Activated naive CD8-positive, alpha-beta T cell treated with anti-CD3 and anti-CD28 coated beads for 36 hours (primary cell): ENCODE results near the gene TRAK1. TPM values are rescaled to one million over a fixed set of nuclear protein-coding genes. Genes with fewer than 3 reads are reported as not detected.
A peak's percentile ranks its signal among the peaks of the same experiment; 100 is the strongest.

Experiments
- DNase-seq: peaks from one replicate; pipeline ENCODE4 v3.0.0; 2021
- H3K27ac Mint-ChIP-seq: one replicate; pipeline ENCODE4 v1.8.0; 2022; ENCODE audit warnings: mild to moderate bottlenecking, moderate library complexity, mixed read lengths
- H3K27me3 Mint-ChIP-seq: one replicate; pipeline ENCODE4 v1.8.0; 2022; ENCODE audit warnings: mild to moderate bottlenecking, mixed read lengths
- H3K36me3 Mint-ChIP-seq: one replicate; pipeline ENCODE4 v1.8.0; 2021; ENCODE audit warnings: mild to moderate bottlenecking, mixed read lengths
- H3K4me1 Mint-ChIP-seq: one replicate; pipeline ENCODE4 v1.8.0; 2021; ENCODE audit warnings: mixed read lengths
- H3K4me3 Mint-ChIP-seq: one replicate; pipeline ENCODE4 v1.8.0; 2022; ENCODE audit warnings: mild to moderate bottlenecking, moderate library complexity, mixed read lengths
- H3K9me3 Mint-ChIP-seq: one replicate; pipeline ENCODE4 v1.8.0; 2022; ENCODE audit warnings: mixed read lengths
- total RNA-seq, 2 experiments: library from RNA; stranded (reverse); gene quantifications; one replicate each; pipeline ENCODE4 v1.2.3, GENCODE V29; 2021

Gene TRAK1
- total RNA-seq, 2 experiments from 2014 or later: 22.3 to 22.8 TPM

DNA sequence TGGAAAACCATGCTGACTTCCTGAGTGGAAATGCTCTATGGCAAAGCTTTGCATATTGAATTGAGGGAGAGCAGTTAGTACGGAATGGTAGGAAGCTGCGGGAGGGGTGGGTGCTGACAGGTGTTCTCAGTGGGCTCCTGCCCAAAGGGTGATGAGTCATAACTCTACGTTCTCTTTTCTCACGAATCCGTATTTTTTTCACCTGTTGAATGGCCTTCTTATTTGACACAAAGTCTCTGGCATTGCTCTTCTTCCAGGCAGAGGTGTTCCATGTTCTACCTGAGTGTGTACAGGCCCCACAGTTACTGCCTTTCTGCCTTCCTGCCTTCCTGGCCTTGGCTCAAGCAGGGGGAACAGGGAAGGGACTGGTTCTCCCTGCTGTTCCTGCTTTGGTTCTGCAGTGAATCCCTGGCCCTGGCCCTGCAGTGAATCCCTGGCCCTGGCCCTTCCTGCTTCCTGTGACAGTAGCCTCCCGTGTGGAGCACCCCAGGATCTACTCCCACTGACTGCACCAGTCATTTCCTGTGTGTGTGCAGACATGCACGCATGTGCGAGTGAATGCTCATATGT, 31.9 kb downstream of the TRAK1 start:
- Mint-ChIP-seq H3K9me3 (no peaks in the 10 kb centered on the region), H3K27ac (peak overlapping the region; percentile 60), H3K36me3 (peaks cover 14% of the 10 kb centered on the region), H3K4me1 (peaks cover 14% of the 10 kb centered on the region), H3K27me3 (no peaks in the 10 kb centered on the region), H3K4me3 (no peak overlapping the region)
- DNase-seq: no peak

GRCh38 chr3:42123824-42124658, 32.9 kb downstream of the TRAK1 start:
- DNase-seq: no peak
- no peaks in the 10 kb centered on the region for H3K9me3 Mint-ChIP-seq
- peaks cover 14% of the 10 kb centered on the region for H3K36me3 Mint-ChIP-seq
- no peaks in the 10 kb centered on the region for H3K27me3 Mint-ChIP-seq
- no peak overlapping the region for H3K4me3 Mint-ChIP-seq
- peaks cover 14% of the 10 kb centered on the region for H3K4me1 Mint-ChIP-seq
- H3K27ac Mint-ChIP-seq: no peak overlapping the region

- peaks cover 14% of the 10 kb centered on the region for H3K36me3 Mint-ChIP-seq
- no peaks in the 10 kb centered on the region for H3K27me3 Mint-ChIP-seq
- no peaks in the 10 kb centered on the region for H3K9me3 Mint-ChIP-seq
- H3K4me1 Mint-ChIP-seq: peaks cover 10% of the 10 kb centered on the region
- H3K4me3 Mint-ChIP-seq: no peak overlapping the region
- no peak overlapping the region for H3K27ac Mint-ChIP-seq
- no peak for DNase-seq
Measured at GRCh38 chr3:42127226-42127625, 36.1 kb downstream of the TRAK1 start.

GRCh38 chr3:42128526-42128925, 37.4 kb downstream of the TRAK1 start:
- Mint-ChIP-seq H3K27ac (no peak overlapping the region), H3K27me3 (no peaks in the 10 kb centered on the region), H3K9me3 (no peaks in the 10 kb centered on the region), H3K4me3 (no peak overlapping the region), H3K4me1 (peaks cover under 1% of the 10 kb centered on the region), H3K36me3 (peaks cover 14% of the 10 kb centered on the region)
- DNase-seq: no peak

DNA sequence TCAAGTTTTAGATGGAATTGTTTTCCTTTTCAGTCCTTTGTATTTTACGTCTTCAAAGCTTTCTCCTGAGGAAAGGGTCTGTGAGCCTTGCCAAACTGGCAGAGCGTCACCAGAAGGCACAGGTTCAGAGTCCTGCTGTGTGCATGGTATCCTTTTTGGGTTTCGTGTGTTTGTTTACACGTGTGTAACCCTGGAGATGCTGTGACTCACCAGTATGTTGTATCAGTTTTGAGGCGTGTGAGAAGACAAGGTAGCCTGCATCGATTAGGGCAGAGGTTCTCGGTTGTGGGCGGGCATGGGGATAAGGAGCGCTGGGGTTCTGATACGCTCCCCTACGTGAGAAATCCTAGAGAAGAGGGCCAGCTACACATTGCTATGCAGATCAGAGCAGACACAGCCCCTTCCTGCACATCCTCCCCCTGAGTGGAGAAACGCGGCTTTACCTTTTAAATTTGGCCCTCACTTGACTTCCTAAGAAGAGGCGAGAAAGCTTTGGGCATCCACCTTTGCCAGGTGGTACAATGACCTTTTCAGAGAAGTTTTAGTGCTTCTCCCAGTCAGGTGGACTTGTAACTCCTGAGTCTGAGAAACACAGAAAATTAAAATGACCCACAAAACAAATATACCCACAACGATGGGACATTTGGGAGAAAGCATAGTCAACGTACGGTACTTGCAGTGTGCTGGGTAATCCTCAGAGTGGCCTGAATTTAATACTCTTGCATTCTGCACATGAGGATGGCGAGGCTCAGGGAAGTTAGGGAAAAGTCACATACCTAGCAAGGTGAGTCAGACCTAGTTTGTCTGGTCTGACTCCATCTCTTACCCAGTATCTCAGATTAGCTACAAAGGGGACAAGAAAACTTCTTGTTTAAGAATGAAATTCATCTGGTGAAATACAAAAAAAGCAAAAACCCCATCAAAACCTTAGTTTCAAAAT, 38.1 kb downstream of the TRAK1 start:
- Mint-ChIP-seq H3K27me3 (no peaks in the 10 kb centered on the region), H3K9me3 (no peaks in the 10 kb centered on the region), H3K4me1 (no peaks in the 10 kb centered on the region), H3K4me3 (no peak overlapping the region), H3K27ac (no peak overlapping the region), H3K36me3 (peaks cover 14% of the 10 kb centered on the region)
- DNase-seq: no peak

DNA sequence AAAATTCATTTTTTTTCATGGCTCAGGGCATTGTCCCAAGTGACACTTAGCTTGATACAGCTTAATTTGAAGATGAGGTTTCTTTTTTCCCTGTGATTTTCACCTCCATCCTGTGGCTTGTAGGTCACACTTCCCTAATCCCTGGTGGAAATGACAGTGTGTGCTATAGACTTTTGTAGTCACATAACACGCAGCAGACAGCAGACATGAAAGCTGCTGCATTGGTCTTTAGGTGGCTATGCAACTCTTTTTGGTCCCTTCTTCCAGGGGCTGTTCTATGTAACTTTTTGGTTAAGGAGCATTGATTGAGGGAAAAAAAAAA, 38.8 kb downstream of the TRAK1 start:
- Mint-ChIP-seq H3K36me3 (peaks cover 9% of the 10 kb centered on the region), H3K27me3 (no peaks in the 10 kb centered on the region), H3K27ac (no peak overlapping the region), H3K4me3 (no peak overlapping the region), H3K9me3 (no peaks in the 10 kb centered on the region), H3K4me1 (no peaks in the 10 kb centered on the region)
- DNase-seq: no peak

DNA sequence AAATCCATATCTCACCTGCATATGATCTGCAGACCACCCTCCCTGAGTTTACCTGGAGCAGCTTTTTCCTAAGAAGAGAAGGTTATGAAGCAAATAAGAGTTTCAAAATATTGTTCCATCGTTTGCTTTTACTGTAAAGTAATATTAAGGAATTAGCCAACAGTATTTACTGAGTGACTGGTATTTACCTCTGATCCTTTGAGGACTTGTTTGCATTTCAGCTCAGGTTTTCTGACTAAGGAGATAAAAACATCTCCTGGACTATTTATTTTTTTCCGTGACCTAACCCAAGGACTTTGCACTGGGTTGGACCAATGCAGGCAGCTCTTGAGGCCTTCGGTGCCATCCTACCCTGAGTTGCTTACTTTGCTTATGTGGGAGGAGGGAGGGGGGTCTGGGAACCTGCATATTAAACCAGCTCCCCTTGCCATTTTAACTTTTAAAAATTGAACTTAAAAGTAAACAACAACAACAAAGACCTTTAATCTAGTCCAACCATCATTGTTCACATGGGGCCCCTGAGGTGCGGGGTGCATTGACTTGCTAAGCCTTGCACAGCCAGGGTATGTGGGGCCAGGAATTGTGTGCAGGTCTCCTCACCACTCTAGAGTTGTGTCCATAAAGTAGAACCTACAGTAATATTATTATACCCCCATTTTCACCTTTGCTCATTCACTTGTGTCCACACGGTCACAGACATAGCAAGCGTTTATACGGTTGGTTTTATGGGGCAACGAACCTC, 39.3 kb downstream of the TRAK1 start:
- H3K27ac Mint-ChIP-seq: no peak overlapping the region
- no peaks in the 10 kb centered on the region for H3K27me3 Mint-ChIP-seq
- H3K4me3 Mint-ChIP-seq: no peak overlapping the region
- DNase-seq: no peak
- peaks cover 9% of the 10 kb centered on the region for H3K36me3 Mint-ChIP-seq
- no peaks in the 10 kb centered on the region for H3K9me3 Mint-ChIP-seq
- peaks cover under 1% of the 10 kb centered on the region for H3K4me1 Mint-ChIP-seq

DNA sequence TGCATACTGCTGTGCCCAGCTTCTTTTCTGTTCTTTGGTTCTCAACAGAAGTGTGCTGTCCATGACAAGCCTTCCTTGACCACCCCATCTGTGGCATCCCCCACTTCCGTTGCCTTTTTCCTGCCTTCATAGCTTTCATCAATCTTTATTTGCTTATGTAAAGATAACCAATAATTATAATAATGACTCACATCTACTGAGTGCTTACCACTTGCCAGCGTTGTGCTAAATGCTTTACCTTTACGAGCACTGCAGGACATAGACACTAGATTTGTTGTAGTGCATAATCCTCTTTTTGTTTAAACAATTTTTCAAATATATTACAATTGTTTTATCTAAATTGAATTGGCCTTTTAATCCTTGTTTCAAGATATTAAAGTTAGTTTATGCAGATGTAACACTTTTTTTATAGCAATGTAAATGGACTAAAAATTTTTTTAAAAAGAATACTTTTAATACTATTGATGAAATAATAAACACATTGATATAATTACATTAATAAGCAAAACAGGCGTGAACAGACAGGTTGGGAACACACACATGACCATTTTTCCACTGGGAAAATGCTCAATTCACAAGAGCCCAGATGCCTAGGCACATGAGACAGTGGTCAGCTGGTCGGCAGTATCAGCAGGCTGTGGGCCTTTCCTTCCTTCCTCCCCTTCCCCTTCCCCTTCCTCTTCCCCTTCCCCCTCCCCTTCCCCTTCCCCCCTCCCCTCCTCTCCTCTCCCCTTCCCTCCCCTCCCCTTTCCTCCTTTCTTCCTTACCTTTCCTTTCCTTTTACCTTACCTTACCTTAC, 42.5 kb downstream of the TRAK1 start:
- DNase-seq: no peak
- Mint-ChIP-seq H3K4me1 (peaks cover 5% of the 10 kb centered on the region), H3K9me3 (no peaks in the 10 kb centered on the region), H3K4me3 (no peak overlapping the region), H3K36me3 (peaks cover 6% of the 10 kb centered on the region), H3K27me3 (no peaks in the 10 kb centered on the region), H3K27ac (no peak overlapping the region)

DNA sequence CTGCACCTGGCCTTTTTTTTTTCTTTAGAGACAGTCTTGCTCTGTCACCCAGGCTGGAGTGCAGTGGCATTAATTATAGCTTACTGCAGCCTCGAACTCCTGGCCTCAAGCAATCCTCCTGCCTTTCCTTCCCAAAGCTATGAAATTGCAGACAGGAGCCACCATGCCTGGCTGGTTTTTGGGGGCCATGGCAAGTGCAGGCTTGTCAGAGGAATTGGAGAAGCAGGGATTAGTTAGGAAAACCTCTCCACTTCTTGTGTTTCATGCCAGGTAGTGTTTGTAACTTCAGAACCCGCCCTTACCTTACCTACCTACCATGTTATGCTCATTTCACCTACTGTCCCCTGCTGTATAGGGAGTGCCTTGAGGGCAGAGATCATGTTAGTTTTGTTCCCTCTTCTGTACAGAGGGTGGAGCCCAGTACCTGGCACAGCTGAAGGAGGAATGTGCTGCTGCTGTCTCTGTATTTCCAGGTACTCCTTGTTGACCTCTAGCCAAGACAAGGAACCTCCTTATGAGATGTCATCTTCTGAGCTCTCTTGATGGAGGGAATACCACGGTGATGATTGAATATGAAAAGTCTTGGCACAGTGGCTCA, 43.8 kb downstream of the TRAK1 start:
- DNase-seq: no peak
- H3K27ac Mint-ChIP-seq: no peak overlapping the region
- no peaks in the 10 kb centered on the region for H3K9me3 Mint-ChIP-seq
- no peaks in the 10 kb centered on the region for H3K27me3 Mint-ChIP-seq
- H3K4me3 Mint-ChIP-seq: no peak overlapping the region
- peaks cover 6% of the 10 kb centered on the region for H3K36me3 Mint-ChIP-seq
- peaks cover 5% of the 10 kb centered on the region for H3K4me1 Mint-ChIP-seq

- Mint-ChIP-seq H3K27me3 (no peaks in the 10 kb centered on the region), H3K4me3 (no peak overlapping the region), H3K27ac (no peak overlapping the region), H3K36me3 (peaks cover 6% of the 10 kb centered on the region), H3K9me3 (no peaks in the 10 kb centered on the region), H3K4me1 (peaks cover 7% of the 10 kb centered on the region)
- DNase-seq: no peak
Measured at GRCh38 chr3:42139621-42140453, 48.7 kb downstream of the TRAK1 start.

DNA sequence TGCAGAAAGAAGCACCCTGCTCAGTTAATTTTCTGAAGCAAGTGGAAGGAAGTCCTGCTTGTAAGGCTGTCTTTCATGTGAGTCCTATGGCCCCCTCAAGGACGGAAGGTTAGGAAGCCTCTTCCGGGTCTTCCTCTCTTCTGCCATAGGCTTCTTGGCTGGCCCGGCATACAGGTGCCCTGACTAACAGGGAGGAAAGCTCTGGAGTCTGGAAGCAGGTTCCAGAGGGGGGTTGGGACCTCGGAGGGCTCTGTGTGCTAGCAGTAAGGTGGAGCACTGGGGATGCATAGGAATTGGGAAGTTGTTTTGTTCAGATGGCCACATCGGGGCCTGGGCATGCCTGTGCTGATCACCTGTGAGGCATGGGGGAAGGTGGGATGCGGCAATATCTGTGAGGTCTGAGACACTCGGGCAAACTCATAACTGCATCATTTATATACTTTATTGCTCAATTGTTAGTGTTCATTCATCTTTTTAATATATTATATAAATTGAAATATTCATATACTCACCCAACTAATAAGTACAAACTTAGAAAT, 49.6 kb downstream of the TRAK1 start:
- no peak for DNase-seq
- Mint-ChIP-seq H3K4me3 (no peak overlapping the region), H3K27ac (no peak overlapping the region), H3K4me1 (peaks cover 5% of the 10 kb centered on the region), H3K27me3 (no peaks in the 10 kb centered on the region), H3K36me3 (no peaks in the 10 kb centered on the region), H3K9me3 (no peaks in the 10 kb centered on the region)

GRCh38 chr3:42143440-42143839, 52.3 kb downstream of the TRAK1 start:
- H3K9me3 Mint-ChIP-seq: no peaks in the 10 kb centered on the region
- H3K36me3 Mint-ChIP-seq: no peaks in the 10 kb centered on the region
- peaks cover 17% of the 10 kb centered on the region for H3K4me1 Mint-ChIP-seq
- no peak overlapping the region for H3K27ac Mint-ChIP-seq
- H3K4me3 Mint-ChIP-seq: no peak overlapping the region
- DNase-seq: no peak
- H3K27me3 Mint-ChIP-seq: no peaks in the 10 kb centered on the region

DNA sequence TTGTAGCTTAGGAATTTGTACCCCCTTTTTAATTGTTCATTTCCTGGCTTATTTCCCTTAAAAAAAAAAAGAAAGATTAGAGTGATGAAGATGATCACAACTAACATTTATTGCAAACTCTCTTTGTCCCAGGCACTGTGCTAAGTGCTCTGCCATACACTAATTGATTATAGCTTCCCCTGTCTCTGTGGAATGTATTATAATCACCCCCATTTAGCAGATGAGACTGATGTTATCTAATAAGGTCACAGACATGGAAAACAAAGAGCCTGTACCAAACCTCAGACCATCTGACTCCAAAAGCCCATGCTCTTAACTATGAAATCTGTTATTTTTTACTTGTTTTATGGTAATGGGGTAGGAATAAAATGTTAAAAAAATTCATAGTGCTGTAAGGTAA, 53.1 kb downstream of the TRAK1 start:
- Mint-ChIP-seq H3K4me3 (no peak overlapping the region), H3K27ac (no peak overlapping the region), H3K27me3 (no peaks in the 10 kb centered on the region), H3K9me3 (no peaks in the 10 kb centered on the region), H3K36me3 (no peaks in the 10 kb centered on the region), H3K4me1 (peaks cover 24% of the 10 kb centered on the region)
- no peak for DNase-seq
